Kidney epithelial cell (primary cell): ENCODE measurements around the gene UHMK1. TPM values are rescaled to one million over a fixed set of nuclear protein-coding genes. Genes with fewer than 3 reads are reported as not detected.
A peak's percentile ranks its signal among the peaks of the same experiment; 100 is the strongest.

Experiments
- DNase-seq: peaks from one replicate; pipeline ENCODE4 v3.0.0-alpha.2; 2010; ENCODE audit warnings: low read depth
- H3K27me3 ChIP-seq: 2 replicates; pipeline ENCODE4 v1.6.0; 2011; ENCODE audit warnings: low read length; ENCODE audit not compliant: control insufficient read depth, insufficient read depth
- H3K36me3 ChIP-seq: 2 replicates; pipeline ENCODE4 v1.5.1; 2011; ENCODE audit warnings: low read length; ENCODE audit not compliant: control insufficient read depth, insufficient read depth
- H3K4me3 ChIP-seq: 2 replicates; pipeline ENCODE4 v1.5.1; 2011; ENCODE audit warnings: low read depth, mild to moderate bottlenecking, control low read depth, low read length
- total RNA-seq: library from RNA; depleted of rRNA; stranded (reverse); fragments of >200 nt; gene quantifications from 2 replicates; pipeline ENCODE4 v1.2.3, GENCODE V29; 2015
- TF ChIP-seq, protein P1 (sequence below): IDR thresholded peaks from 2 replicates; pipeline ENCODE4 v1.5.1; 2011; ENCODE audit warnings: mild to moderate bottlenecking, moderate library complexity, low read length, control low read depth, inconsistent platforms; ENCODE audit not compliant: insufficient read depth, poor library complexity, severe bottlenecking

UHMK1 gene
- total RNA-seq, 1 donor from 2014 or later: 61.2 TPM

- TF ChIP-seq, protein P1, sequence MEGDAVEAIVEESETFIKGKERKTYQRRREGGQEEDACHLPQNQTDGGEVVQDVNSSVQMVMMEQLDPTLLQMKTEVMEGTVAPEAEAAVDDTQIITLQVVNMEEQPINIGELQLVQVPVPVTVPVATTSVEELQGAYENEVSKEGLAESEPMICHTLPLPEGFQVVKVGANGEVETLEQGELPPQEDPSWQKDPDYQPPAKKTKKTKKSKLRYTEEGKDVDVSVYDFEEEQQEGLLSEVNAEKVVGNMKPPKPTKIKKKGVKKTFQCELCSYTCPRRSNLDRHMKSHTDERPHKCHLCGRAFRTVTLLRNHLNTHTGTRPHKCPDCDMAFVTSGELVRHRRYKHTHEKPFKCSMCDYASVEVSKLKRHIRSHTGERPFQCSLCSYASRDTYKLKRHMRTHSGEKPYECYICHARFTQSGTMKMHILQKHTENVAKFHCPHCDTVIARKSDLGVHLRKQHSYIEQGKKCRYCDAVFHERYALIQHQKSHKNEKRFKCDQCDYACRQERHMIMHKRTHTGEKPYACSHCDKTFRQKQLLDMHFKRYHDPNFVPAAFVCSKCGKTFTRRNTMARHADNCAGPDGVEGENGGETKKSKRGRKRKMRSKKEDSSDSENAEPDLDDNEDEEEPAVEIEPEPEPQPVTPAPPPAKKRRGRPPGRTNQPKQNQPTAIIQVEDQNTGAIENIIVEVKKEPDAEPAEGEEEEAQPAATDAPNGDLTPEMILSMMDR: no peak
- Histone ChIP-seq H3K36me3 (no peaks in the 10 kb centered on the region), H3K27me3 (no peaks in the 10 kb centered on the region), H3K4me3 (no peak overlapping the region)
- DNase-seq: no peak
Measured at GRCh38 chr1:162535501-162535900, 37.9 kb downstream of the UHMK1 start.

DNA sequence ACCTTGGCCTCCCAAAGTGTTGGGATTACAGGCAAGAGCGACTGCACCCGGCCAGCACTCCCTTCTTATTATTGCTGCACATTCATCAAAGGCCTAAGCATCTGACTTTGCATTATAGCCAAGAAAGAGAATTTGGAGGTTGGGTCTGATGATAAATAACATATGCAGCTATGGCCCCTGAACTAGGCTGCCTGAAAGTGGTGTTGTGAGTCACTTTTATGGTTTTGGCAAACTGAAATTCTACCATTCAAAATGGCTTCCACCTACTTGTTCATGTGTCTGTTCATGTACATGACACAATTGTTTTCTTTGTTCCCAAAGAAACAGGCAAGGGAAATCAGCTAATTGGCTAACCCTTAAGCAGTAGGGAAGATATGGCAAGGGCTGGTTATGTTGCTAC is 38.9 kb downstream of the UHMK1 start:
- DNase-seq: no peak
- Histone ChIP-seq H3K4me3 (no peak overlapping the region), H3K27me3 (no peaks in the 10 kb centered on the region), H3K36me3 (no peaks in the 10 kb centered on the region)
- TF ChIP-seq, protein P1: no peak

GRCh38 chr1:162537216-162537615 is 39.6 kb downstream of the UHMK1 start:
- no peaks in the 10 kb centered on the region for H3K27me3 ChIP-seq
- H3K4me3 ChIP-seq: no peak overlapping the region
- DNase-seq: no peak
- TF ChIP-seq, protein P1: no peak
- no peaks in the 10 kb centered on the region for H3K36me3 ChIP-seq

- TF ChIP-seq, protein P1: no peak
- peak; percentile 65 for DNase-seq
- Histone ChIP-seq H3K4me3 (no peak overlapping the region), H3K27me3 (no peaks in the 10 kb centered on the region), H3K36me3 (no peaks in the 10 kb centered on the region)
Measured at GRCh38 chr1:162538815-162539431, 41.3 kb downstream of the UHMK1 start.

- Histone ChIP-seq H3K27me3 (no peaks in the 10 kb centered on the region), H3K36me3 (no peaks in the 10 kb centered on the region), H3K4me3 (no peak overlapping the region)
- TF ChIP-seq, protein P1: no peak
- DNase-seq: peak; percentile 65
Measured at GRCh38 chr1:162541619-162542141, 44.1 kb downstream of the UHMK1 start.

- DNase-seq: no peak
Measured at GRCh38 chr1:162543228-162543627, 45.6 kb downstream of the UHMK1 start.

More at GRCh38 chr1:162543228-162543627, 45.6 kb downstream of the UHMK1 start:
- Histone ChIP-seq H3K36me3 (no peaks in the 10 kb centered on the region), H3K4me3 (no peak overlapping the region), H3K27me3 (no peaks in the 10 kb centered on the region)
- TF ChIP-seq, protein P1: no peak
